Lower leg skin (tissue), 4 donors: ENCODE measurements around the gene LYL1. TPM values are rescaled to one million over a fixed set of nuclear protein-coding genes. Genes with fewer than 3 reads are reported as not detected.

ENCODE experiments used
- DNase-seq, 2 donors: peaks; one replicate each; pipeline ENCODE4 v3.0.0-alpha.2; 2019; ENCODE audit warnings: low spot score in 2 of 2
- H3K4me3 ChIP-seq: fragments of 200-600 bp; sonication (generic); 2 replicates; pipeline ENCODE4 v1.5.1; 2017; ENCODE audit warnings: mild to moderate bottlenecking, low read depth; ENCODE audit not compliant: poor library complexity, severe bottlenecking
- POLR2A ChIP-seq, 2 donors: fragments of 450-650 bp; IDR thresholded peaks; one replicate each; pipeline ENCODE4 v1.6.1; 2016 to 2017; ENCODE audit warnings: antibody characterized with exemption in 2 of 2, mild to moderate bottlenecking in 1 of 2, moderate library complexity in 1 of 2
- WGBS, 2 donors: methylation state at CpG; one replicate each; pipeline ENCODE4 v1.1.5; 2018; 5-methylcytosine and 5-hydroxymethylcytosine counted together
- intact Hi-C: fragments of 100-400 bp; cut with DNase I; formaldehyde crosslinking; loops from one replicate; pipeline ENCODE4 v1.15.0; 2023; ENCODE audit warnings: low total_unique reads
- total RNA-seq, 4 donors: library from RNA; depleted of rRNA; stranded (reverse); fragments of >200 nt; gene quantifications; one replicate each; pipeline ENCODE4 v1.1.0, GENCODE V29; 2016
- TF ChIP-seq, protein P1 (sequence below), 3 donors: fragments of 450-650 bp; IDR thresholded peaks; one replicate each; pipeline ENCODE4 v1.5.1; 2016; ENCODE audit warnings: antibody characterized with exemption in 3 of 3, mild to moderate bottlenecking in 3 of 3, moderate library complexity in 2 of 3

LYL1 gene
- total RNA-seq, 4 donors from 2014 or later, result 4.9 to 8.3 (median 7.0) TPM

DNA sequence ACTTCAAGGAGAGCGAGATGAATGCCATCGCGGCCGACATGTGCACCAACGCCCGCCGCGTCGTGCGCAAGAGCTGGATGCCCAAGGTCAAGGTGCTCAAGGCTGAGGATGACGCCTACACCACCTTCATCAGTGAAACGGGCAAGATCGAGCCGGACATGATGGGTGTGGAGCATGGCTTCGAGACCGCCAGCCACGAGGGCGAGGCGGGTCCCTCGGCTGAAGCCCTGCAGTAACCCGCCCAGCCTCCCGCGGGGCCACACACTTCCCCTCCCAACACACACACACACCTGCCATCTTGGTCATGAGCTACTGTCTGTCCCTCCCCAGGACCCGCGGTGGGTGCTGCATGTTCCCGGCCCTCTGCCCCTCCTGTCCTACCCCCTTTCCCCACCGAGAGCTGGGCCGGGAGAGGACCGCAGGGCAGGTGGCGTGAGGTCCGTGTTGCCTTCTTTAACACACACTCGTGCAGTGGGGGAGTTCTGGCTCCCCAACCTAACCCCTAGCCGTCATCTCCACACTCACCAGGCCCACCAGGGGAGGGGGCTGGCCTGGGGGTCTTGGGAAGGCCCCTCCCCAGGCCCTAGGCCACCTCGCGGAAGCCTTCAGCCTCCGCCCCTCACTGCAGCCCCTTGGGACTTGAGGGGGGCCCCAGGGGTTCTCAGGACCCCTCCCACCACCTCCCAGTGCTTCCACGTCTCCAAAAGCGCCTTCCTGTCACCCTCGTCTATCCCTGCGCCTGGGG, 35.7 kb upstream of the LYL1 start:
- no peak overlapping the region for H3K4me3 ChIP-seq
- no peak for TF ChIP-seq POLR2A (IDR thresholded peaks at IDR 0.05)
- TF ChIP-seq, protein P1, sequence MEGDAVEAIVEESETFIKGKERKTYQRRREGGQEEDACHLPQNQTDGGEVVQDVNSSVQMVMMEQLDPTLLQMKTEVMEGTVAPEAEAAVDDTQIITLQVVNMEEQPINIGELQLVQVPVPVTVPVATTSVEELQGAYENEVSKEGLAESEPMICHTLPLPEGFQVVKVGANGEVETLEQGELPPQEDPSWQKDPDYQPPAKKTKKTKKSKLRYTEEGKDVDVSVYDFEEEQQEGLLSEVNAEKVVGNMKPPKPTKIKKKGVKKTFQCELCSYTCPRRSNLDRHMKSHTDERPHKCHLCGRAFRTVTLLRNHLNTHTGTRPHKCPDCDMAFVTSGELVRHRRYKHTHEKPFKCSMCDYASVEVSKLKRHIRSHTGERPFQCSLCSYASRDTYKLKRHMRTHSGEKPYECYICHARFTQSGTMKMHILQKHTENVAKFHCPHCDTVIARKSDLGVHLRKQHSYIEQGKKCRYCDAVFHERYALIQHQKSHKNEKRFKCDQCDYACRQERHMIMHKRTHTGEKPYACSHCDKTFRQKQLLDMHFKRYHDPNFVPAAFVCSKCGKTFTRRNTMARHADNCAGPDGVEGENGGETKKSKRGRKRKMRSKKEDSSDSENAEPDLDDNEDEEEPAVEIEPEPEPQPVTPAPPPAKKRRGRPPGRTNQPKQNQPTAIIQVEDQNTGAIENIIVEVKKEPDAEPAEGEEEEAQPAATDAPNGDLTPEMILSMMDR (IDR thresholded peaks at IDR 0.05), result no peak
- no peak for DNase-seq
- intact Hi-C loops, result no loop called here
- 88% methylated on average over 40 of the region's 40 CpGs for WGBS, 2 donors

DNA sequence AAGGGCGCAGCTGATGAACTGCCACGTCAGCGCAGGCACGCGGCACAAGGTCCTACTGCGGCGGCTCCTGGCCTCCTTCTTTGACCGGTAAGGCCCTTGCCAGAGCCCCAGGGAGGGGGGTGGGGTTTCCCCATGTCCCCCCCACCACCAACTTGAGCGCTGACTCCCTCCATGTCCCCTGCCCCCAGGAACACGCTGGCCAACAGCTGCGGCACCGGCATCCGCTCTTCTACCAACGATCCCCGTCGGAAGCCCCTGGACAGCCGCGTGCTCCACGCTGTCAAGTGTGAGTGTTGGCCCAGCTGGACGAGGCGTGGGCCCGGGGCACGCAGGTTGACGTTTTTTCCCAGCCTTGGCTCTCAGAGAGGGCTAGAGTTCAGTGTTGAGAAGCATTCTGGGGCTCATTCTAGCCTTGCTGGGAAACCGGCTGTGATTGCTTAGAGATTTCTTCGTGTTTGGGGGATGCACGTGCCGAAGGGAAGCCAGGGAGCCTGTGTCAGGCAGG, 34.7 kb upstream of the LYL1 start:
- WGBS, 2 donors, result 91 to 94% methylated on average over 20 to 28 of the region's 28 CpGs
- H3K4me3 ChIP-seq, result no peak overlapping the region
- DNase-seq, result no peak
- no peak for TF ChIP-seq POLR2A (IDR thresholded peaks at IDR 0.05)
- TF ChIP-seq, protein P1 (IDR thresholded peaks at IDR 0.05), result no peak
- intact Hi-C loops, result no loop called here

GRCh38 chr19:13135068-13136062, 32.7 kb upstream of the LYL1 start:
- intact Hi-C loops, result no loop called here
- no peak overlapping the region for H3K4me3 ChIP-seq

DNA sequence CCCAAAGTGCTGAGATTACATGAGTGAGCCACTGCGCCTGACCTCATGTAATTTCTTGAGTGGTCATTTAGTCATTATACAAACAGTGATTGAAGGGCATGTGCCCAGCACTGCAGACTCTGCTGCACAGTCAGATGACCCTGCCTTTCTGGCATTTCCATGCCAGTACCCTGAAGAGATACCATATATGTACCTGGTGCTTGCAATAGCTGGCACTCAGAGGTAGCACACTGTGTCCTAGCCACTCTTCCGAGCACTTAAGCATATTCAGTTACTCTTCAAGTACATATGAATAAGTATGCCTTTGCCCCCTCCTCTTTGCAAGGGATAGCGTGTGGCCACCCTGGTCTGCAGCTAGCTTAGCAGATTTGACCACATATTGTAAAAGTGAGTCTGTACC, 32.0 kb upstream of the LYL1 start:
- TF ChIP-seq POLR2A (IDR thresholded peaks at IDR 0.05), result no peak
- TF ChIP-seq, protein P1 (IDR thresholded peaks at IDR 0.05), result no peak
- intact Hi-C loops, result no loop called here
- no peak overlapping the region for H3K4me3 ChIP-seq
- DNase-seq, result no peak
- WGBS, 2 donors, result 98% methylated on average over 3 of the region's 3 CpGs

More at GRCh38 chr19:13135068-13136062, 32.7 kb upstream of the LYL1 start:
- no peak for DNase-seq
- 91 to 93% methylated on average over 48 of the region's 60 CpGs for WGBS, 2 donors
- no peak for TF ChIP-seq POLR2A (IDR thresholded peaks at IDR 0.05)
- TF ChIP-seq, protein P1 (IDR thresholded peaks at IDR 0.05), result no peak

DNA sequence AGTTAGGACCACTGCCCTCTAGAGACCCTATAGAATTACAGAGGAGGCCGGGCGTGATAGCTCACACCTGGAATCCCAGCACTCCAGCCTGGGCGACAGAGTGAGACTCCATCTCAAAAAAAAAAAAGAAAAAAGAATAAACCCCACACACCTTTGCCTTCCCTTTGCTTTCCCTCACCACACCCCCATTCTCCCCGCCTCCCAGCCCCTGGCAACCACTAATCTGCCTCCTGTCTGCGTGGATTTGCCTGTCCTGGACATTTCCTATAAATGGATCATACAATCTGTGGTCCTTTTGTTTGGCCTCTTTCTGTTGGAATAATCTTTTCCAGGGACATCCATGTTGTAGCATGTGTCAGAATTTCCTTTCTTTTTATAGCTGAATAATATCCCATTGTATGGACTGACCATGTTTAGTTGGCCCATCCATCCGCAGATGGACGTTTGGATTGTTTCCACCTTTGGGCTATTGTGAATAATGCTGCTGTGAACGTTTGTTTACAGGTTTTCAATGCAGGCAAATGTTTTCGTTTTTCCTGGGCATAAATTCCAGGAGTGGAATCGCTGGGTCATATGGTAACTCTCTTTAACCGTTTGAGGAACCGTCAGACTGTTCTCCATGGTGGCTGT, 30.7 kb upstream of the LYL1 start:
- H3K4me3 ChIP-seq, result no peak overlapping the region
- TF ChIP-seq POLR2A (IDR thresholded peaks at IDR 0.05), result no peak
- TF ChIP-seq, protein P1 (IDR thresholded peaks at IDR 0.05), result no peak
- DNase-seq, result no peak
- 69 to 74% methylated on average over 12 of the region's 12 CpGs for WGBS, 2 donors
- intact Hi-C loops, result no loop called here
